GM23248 (cell line): ENCODE data around the gene RAD54L2.

ENCODE experiments used
- EZH2 ChIP-seq: fragments of 200-600 bp; sonication (generic); IDR thresholded peaks from 2 replicates; pipeline ENCODE4 v1.6.1; 2018; ENCODE audit warnings: antibody characterized with exemption, mild to moderate bottlenecking; ENCODE audit not compliant: insufficient read depth, poor library complexity, severe bottlenecking
- EZH2phosphoT487 ChIP-seq: fragments of 200-600 bp; sonication (generic); IDR thresholded peaks from 2 replicates; pipeline ENCODE4 v1.6.1; 2018; ENCODE audit warnings: antibody characterized with exemption, moderate library complexity, mild to moderate bottlenecking, low read depth; ENCODE audit not compliant: insufficient read depth

DNA sequence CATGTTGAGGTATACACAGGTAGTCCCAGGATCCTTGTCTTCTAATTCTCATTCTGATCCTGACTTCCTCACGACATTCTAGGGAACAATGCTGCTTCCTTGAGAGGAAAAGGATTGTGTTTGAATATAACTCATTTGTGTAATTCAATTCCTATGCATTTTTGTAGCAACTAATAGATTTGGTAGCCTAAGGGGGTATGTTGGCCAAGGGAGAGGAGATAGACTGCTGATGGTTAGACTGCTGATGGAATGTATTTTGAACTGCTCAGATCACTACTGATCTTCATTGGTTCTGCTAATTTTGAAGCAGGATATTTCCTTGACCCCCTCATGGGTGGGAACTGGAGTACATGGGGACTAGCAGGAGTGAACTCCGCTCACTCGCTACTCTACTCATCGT lies 39.7 kb downstream of the RAD54L2 start:
- TF ChIP-seq EZH2phosphoT487: no peak
- no peak for TF ChIP-seq EZH2
